Neural crest cell (in vitro differentiated cells): ENCODE measurements around the gene SLC6A15. TPM values are rescaled to one million over a fixed set of nuclear protein-coding genes. Genes with fewer than 3 reads are reported as not detected.

ENCODE experiments used
- DNase-seq: peaks from one replicate; pipeline ENCODE4 v3.0.0; 2021; ENCODE audit warnings: low read depth, mixed read lengths, low spot score
- H3K27ac Mint-ChIP-seq: one replicate; pipeline ENCODE4 v1.8.0; 2021; ENCODE audit warnings: mild to moderate bottlenecking, mixed read lengths; ENCODE audit not compliant: unreplicated experiment
- H3K27me3 Mint-ChIP-seq: 2 replicates; pipeline ENCODE4 v1.8.0; 2021; ENCODE audit warnings: low read depth, mild to moderate bottlenecking, mixed read lengths
- H3K36me3 Mint-ChIP-seq: 2 replicates; pipeline ENCODE4 v1.8.0; 2021; ENCODE audit warnings: low read depth, mild to moderate bottlenecking, mixed read lengths
- H3K4me1 Mint-ChIP-seq: 2 replicates; pipeline ENCODE4 v1.8.0; 2021; ENCODE audit warnings: mixed read lengths
- H3K4me3 Mint-ChIP-seq: one replicate; pipeline ENCODE4 v1.8.0; 2021; ENCODE audit warnings: mild to moderate bottlenecking, mixed read lengths
- H3K9me3 Mint-ChIP-seq: 2 replicates; pipeline ENCODE4 v1.8.0; 2021; ENCODE audit warnings: mixed read lengths
- total RNA-seq: library from RNA; stranded (reverse); gene quantifications from 2 replicates; pipeline ENCODE4 v1.2.1, GENCODE V29; 2021
- TF ChIP-seq, protein P1 (sequence below): fragments of 200-600 bp; sonication (generic); conservative IDR thresholded peaks from 2 replicates; pipeline ENCODE4 v1.5.0; 2021; ENCODE audit warnings: antibody characterized with exemption, mild to moderate bottlenecking

The SLC6A15 gene
- total RNA-seq, 1 donor from 2014 or later = 3.2 TPM

DNA sequence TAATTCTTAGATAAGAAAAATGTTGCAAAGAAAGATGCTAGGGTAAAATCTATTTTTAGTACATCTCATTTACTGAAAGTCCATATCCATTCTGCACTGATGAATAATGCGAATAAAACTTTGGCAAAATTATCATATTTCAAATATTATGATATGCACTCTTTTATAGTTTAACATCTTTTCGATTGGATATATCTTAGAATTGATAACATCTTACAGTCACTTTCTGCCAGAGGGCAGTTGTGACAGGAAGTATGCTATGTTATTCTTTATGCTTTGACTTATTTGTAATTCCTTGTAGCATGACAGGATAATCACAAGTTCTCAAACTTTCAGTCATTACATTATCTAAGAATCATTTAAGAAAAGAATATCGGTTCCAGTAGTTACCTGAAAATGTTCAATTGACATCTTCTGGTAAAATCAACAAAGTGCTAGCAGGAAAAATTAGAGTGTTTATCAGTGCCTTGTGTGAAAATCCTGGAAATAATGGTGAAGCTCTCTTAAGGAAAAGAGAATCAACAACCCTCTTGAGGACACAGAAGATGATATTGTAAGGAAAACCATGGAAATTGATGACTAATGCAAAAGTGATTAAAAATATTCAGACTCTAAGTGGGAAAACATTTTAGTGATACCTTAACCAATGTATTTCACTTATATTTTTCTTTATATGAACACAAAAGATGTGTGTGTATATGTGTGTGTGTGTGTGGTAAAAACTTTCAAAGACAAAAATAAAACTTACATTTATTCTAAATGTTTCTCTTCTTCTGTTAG is 95.5 kb downstream of the SLC6A15 start:
- no peaks in the 10 kb centered on the region for H3K36me3 Mint-ChIP-seq
- no peaks in the 10 kb centered on the region for H3K4me1 Mint-ChIP-seq
- no peaks in the 10 kb centered on the region for H3K9me3 Mint-ChIP-seq
- no peak overlapping the region for H3K27ac Mint-ChIP-seq
- H3K27me3 Mint-ChIP-seq = no peaks in the 10 kb centered on the region
- H3K4me3 Mint-ChIP-seq = no peak overlapping the region
- TF ChIP-seq, protein P1, sequence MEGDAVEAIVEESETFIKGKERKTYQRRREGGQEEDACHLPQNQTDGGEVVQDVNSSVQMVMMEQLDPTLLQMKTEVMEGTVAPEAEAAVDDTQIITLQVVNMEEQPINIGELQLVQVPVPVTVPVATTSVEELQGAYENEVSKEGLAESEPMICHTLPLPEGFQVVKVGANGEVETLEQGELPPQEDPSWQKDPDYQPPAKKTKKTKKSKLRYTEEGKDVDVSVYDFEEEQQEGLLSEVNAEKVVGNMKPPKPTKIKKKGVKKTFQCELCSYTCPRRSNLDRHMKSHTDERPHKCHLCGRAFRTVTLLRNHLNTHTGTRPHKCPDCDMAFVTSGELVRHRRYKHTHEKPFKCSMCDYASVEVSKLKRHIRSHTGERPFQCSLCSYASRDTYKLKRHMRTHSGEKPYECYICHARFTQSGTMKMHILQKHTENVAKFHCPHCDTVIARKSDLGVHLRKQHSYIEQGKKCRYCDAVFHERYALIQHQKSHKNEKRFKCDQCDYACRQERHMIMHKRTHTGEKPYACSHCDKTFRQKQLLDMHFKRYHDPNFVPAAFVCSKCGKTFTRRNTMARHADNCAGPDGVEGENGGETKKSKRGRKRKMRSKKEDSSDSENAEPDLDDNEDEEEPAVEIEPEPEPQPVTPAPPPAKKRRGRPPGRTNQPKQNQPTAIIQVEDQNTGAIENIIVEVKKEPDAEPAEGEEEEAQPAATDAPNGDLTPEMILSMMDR = no peak
- DNase-seq = no peak

DNA sequence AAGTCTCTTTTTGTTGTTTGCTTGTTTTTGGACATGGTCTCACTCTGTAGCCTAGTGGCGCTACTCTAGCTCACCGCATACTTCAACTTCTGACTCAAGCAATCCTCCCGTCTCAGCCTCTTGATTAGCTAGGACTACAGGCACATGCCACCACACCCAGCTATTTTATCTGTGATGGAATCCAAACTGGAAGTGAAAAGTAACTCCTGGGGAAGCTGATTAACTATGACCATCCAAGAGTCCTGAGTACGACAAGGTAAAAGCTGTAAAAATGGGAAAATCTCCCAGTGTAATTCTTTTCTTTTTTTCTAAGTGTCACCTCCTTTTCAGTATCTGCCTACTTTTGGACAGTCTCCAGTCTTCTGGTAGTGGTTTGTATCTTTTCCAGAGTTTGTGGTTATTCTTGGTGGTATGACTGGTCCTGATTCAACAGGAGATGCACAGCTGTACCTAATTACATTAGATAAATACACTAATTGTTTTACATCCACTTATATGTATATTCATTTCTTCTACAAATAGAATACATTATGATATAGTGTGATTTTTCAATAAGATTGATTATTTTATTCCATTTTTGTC is 97.8 kb downstream of the SLC6A15 start:
- no peak overlapping the region for H3K4me3 Mint-ChIP-seq
- DNase-seq = no peak
- H3K4me1 Mint-ChIP-seq = no peaks in the 10 kb centered on the region
- TF ChIP-seq, protein P1 = no peak
- no peaks in the 10 kb centered on the region for H3K9me3 Mint-ChIP-seq
- no peak overlapping the region for H3K27ac Mint-ChIP-seq
- no peaks in the 10 kb centered on the region for H3K27me3 Mint-ChIP-seq
- no peaks in the 10 kb centered on the region for H3K36me3 Mint-ChIP-seq

DNA sequence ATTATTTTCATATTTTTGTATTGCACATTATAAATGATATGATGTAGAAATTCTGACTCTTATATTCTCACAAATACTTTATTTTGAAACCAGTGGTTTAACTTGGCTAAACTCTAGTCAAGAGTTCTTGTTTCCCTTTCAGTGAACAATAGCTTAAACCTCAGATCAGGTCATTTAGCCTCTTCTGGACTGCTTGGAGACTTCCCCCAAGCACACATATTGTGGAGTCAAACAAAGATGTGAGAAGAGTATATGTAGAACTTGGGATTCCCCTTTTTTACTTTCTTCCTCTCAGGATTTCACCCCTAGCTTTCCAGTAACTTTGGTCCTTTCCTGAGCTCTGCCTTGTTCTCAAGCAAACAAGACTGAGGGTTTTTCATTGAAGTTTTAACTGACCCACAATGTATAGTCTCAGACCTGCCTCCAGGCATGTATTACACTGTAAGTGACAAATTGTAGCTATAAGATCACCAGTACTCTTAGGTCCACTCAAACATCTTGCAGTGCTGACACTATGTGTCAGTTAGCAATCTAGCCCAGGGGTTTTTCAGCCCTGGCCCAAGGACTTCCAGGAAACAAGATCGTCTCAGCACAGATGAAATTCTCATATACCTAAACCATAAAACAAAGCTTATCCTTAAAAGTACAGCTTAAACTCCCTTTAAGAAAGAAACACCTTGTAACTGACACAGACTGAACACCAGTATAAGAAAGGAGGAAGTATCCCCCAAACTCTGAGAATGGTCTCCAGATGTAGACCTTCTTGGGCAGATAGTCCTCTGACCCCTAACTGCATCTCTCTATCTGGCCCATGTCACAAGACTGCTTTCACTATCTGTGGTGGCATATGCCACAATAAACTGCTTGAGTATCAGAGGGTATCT is 98.6 kb downstream of the SLC6A15 start:
- no peaks in the 10 kb centered on the region for H3K9me3 Mint-ChIP-seq
- no peaks in the 10 kb centered on the region for H3K4me1 Mint-ChIP-seq
- no peak for DNase-seq
- H3K4me3 Mint-ChIP-seq = no peak overlapping the region
- no peaks in the 10 kb centered on the region for H3K27me3 Mint-ChIP-seq
- TF ChIP-seq, protein P1 = no peak
- H3K36me3 Mint-ChIP-seq = no peaks in the 10 kb centered on the region
- H3K27ac Mint-ChIP-seq = no peak overlapping the region

DNA sequence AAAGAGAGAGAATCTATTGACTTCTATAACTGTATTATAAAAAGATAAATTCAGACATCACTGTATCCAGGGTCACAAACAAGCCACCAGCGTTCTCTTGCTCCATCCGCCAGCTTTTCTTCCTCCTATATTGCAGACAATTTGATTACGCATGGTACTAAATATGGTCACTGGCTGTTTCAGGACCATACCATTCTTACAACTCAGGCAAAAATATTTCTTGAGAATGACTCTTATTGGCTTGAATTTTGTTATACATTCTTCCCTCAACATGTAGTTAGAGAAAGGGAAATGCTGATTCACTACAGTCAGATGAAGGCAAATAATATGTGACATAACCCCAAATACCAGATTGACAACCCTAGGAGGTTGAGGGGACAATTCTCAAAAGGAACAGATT is 101.3 kb downstream of the SLC6A15 start:
- Mint-ChIP-seq H3K36me3 (no peaks in the 10 kb centered on the region), H3K27me3 (no peaks in the 10 kb centered on the region)
- TF ChIP-seq, protein P1 = no peak

DNA sequence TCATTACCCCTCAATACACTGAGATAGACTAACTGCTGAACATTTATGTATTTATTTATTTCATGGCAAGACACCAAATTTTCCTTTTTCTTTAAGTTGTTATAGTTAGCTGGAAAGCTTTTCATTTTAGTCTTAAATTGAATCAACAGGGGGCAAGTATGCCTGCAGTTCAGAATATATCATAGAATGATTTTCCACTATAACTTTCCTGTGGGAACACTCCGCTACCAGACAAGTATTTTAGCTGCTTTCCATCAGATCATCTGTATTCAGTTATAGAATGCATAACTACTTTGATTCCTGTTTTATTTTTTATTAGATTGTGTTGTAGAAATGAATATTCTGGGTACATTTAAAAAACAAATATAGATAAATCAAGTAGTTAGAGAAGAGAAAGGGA is 102.0 kb downstream of the SLC6A15 start:
- peaks cover 2% of the 10 kb centered on the region for H3K4me1 Mint-ChIP-seq
- H3K4me3 Mint-ChIP-seq = no peak overlapping the region
- no peaks in the 10 kb centered on the region for H3K27me3 Mint-ChIP-seq
- H3K9me3 Mint-ChIP-seq = no peaks in the 10 kb centered on the region
- DNase-seq = no peak
- TF ChIP-seq, protein P1 = no peak
- H3K27ac Mint-ChIP-seq = no peak overlapping the region
- no peaks in the 10 kb centered on the region for H3K36me3 Mint-ChIP-seq

More for the DNA sequence above, 101.3 kb downstream of the SLC6A15 start:
- no peak for DNase-seq
- Mint-ChIP-seq H3K27ac (no peak overlapping the region), H3K9me3 (no peaks in the 10 kb centered on the region), H3K4me3 (no peak overlapping the region), H3K4me1 (no peaks in the 10 kb centered on the region)

Other genes starting within 250 kb of the SLC6A15 start
- gene TSPAN19, start 123.5 kb upstream of the SLC6A15 start, total RNA-seq = 0.36 and 0.84 TPM in 2 replicates
- gene LRRIQ1, start 123.6 kb upstream of the SLC6A15 start, total RNA-seq = 3.8 and 4.3 TPM in 2 replicates